Kidney (tissue), 14 donors: ENCODE measurements around the gene KCTD14. TPM values are rescaled to one million over a fixed set of nuclear protein-coding genes. Genes with fewer than 3 reads are reported as not detected.

ENCODE experiments used
- DNase-seq, 5 donors: peaks; one replicate each; pipeline ENCODE4 v3.0.0-alpha.2; 2013 to 2020
- FAIRE-seq: peaks from 2 replicates; lab custom pipeline; 2012; peaks lifted over from hg19 to GRCh38; lab: Jason Lieb, UNC
- H3K27ac ChIP-seq, 2 donors: one replicate each; pipeline ENCODE4 v1.7.0; 2013; ENCODE audit warnings: low read depth in 2 of 2, low read length in 2 of 2, inconsistent platforms in 1 of 2
- H3K27me3 ChIP-seq: one replicate; pipeline ENCODE4 v1.7.1; 2013; ENCODE audit warnings: low read length, inconsistent platforms; ENCODE audit not compliant: control insufficient read depth, insufficient read depth
- H3K36me3 ChIP-seq, 3 donors: one replicate each; pipeline versions ENCODE4 v1.7.0 to v1.7.1; 2013; ENCODE audit warnings: low read length in 3 of 3, control low read depth in 1 of 3, inconsistent platforms in 1 of 3; ENCODE audit not compliant: insufficient read depth in 3 of 3, control insufficient read depth in 2 of 3
- H3K4me1 ChIP-seq, 3 donors: one replicate each; pipeline versions ENCODE4 v1.7.0 to v1.7.1; 2013; ENCODE audit warnings: low read length in 3 of 3, inconsistent platforms in 1 of 3, low read depth in 1 of 3; ENCODE audit not compliant: control insufficient read depth in 2 of 3, insufficient read depth in 2 of 3
- H3K4me3 ChIP-seq, 3 donors: one replicate each; pipeline versions ENCODE4 v1.7.0 to v1.8.1; 2013; ENCODE audit warnings: low read length in 3 of 3, control low read depth in 1 of 3, inconsistent platforms in 1 of 3
- H3K9ac ChIP-seq, 3 donors: one replicate each; pipeline versions ENCODE4 v1.7.0 to v1.7.1; 2013; ENCODE audit warnings: low read length in 3 of 3, control low read depth in 1 of 3, inconsistent platforms in 1 of 3
- H3K9me3 ChIP-seq, 3 donors: one replicate each; pipeline versions ENCODE4 v1.7.0 to v1.7.1; 2013; ENCODE audit warnings: low read length in 3 of 3, control low read depth in 1 of 3, inconsistent platforms in 1 of 3; ENCODE audit not compliant: control insufficient read depth in 2 of 3, insufficient read depth in 1 of 3
- intact Hi-C: fragments of 100-400 bp; cut with DNase I; formaldehyde crosslinking; loops from one replicate; pipeline ENCODE4 v1.11.1; 2022
- polyA plus RNA-seq: library from polyadenylated mRNA; stranded (reverse); fragments of 350-450 nt; fragmentation: Illumina TruSeq; extraction: RNeasy Lipid Tissue Mini Kit (QIAGEN cat#74804); gene quantifications from one replicate; pipeline ENCODE4 v1.2.3, GENCODE V29; 2014; ENCODE audit warnings: low read depth, low replicate concordance; ENCODE audit not compliant: insufficient read depth
- total RNA-seq: library from RNA; stranded (reverse); fragmentation: NEBNext Ultra II Directional; extraction: Animal tissue kit (Norgen Biotek cat#: 25700); gene quantifications from one replicate; pipeline ENCODE4 v1.2.1, GENCODE V29; 2021
- TF ChIP-seq, protein P1 (sequence below): IDR thresholded peaks from 3 replicates; pipeline ENCODE4 v1.5.1; 2012; ENCODE audit warnings: mild to moderate bottlenecking, moderate library complexity, borderline replicate concordance; ENCODE audit not compliant: insufficient read depth; ENCODE audit errors: extremely low read depth
- donor health status: control.
- donor health status: control.
- donor health status: control.
- donor health status: control.
- donor health status: control.
- donor health status: DM: yes; HTN: yes; CAD: no.
- donor health status: Normal renal cell carcinoma (clear cell type).

The KCTD14 gene
- total and polyA plus RNA-seq, 2 donors from 2014 or later = 13.7 to 14.8 TPM

DNA sequence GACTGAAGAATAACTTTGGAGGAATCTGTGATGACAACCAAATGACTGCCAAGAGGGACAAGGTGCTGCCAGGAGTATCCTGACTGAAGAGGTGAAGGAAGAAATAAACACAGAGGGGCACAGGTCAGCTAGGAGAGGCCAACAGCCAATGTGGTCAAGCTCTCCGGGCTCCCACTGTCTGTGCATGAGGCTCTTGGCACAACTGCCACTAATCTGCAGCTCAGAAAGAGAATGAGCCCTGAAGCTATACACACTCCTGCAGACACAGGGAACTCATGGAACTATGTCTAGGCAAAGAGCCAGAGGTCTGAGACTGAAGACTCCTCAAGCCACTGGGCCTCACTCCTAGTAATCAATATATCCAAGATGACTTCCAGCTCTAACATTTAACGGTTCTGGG is 47.5 kb upstream of the KCTD14 start:
- TF ChIP-seq, protein P1, sequence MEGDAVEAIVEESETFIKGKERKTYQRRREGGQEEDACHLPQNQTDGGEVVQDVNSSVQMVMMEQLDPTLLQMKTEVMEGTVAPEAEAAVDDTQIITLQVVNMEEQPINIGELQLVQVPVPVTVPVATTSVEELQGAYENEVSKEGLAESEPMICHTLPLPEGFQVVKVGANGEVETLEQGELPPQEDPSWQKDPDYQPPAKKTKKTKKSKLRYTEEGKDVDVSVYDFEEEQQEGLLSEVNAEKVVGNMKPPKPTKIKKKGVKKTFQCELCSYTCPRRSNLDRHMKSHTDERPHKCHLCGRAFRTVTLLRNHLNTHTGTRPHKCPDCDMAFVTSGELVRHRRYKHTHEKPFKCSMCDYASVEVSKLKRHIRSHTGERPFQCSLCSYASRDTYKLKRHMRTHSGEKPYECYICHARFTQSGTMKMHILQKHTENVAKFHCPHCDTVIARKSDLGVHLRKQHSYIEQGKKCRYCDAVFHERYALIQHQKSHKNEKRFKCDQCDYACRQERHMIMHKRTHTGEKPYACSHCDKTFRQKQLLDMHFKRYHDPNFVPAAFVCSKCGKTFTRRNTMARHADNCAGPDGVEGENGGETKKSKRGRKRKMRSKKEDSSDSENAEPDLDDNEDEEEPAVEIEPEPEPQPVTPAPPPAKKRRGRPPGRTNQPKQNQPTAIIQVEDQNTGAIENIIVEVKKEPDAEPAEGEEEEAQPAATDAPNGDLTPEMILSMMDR = no peak
- Histone ChIP-seq H3K27ac (no peak overlapping the region), H3K4me1 (peaks cover 0 to 3% (median 0%) of the 10 kb centered on the region in 3 donors), H3K4me3 (no peak overlapping the region), H3K27me3 (no peaks in the 10 kb centered on the region), H3K9me3 (no peaks in the 10 kb centered on the region), H3K36me3 (peaks cover 2 to 21% (median 16%) of the 10 kb centered on the region in 3 donors), H3K9ac (no peak overlapping the region)
- FAIRE-seq = no peak
- DNase-seq = no peak
- intact Hi-C loops = no loop called here

DNA sequence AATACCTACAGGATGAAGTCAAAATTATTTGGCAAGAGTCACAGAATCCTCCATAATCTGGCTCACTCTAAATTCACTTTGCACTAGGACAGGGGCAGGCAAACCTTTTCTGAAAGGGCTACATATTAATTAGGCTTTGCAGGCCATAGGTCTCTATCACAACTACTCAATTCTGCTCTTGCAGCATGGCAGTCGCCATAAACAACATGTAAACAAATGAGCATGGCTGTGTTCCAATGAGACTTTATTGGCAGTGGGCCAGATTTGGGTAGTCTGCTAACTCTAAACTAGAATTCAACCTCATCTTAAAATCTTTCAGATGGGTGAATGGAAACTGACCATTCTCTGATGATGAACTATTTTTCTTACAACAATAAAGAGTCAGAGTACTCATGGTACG is 46.4 kb upstream of the KCTD14 start:
- H3K27me3 ChIP-seq = no peaks in the 10 kb centered on the region
- no peak overlapping the region for H3K9ac ChIP-seq
- intact Hi-C loops = no loop called here
- peak in 1 of 5 donors; percentile 43 for DNase-seq
- TF ChIP-seq, protein P1 = no peak
- peaks cover 2 to 21% (median 16%) of the 10 kb centered on the region in 3 donors for H3K36me3 ChIP-seq
- no peaks in the 10 kb centered on the region for H3K4me1 ChIP-seq
- H3K9me3 ChIP-seq = no peaks in the 10 kb centered on the region
- no peak overlapping the region for H3K27ac ChIP-seq
- no peak overlapping the region for H3K4me3 ChIP-seq
- no peak for FAIRE-seq

DNA sequence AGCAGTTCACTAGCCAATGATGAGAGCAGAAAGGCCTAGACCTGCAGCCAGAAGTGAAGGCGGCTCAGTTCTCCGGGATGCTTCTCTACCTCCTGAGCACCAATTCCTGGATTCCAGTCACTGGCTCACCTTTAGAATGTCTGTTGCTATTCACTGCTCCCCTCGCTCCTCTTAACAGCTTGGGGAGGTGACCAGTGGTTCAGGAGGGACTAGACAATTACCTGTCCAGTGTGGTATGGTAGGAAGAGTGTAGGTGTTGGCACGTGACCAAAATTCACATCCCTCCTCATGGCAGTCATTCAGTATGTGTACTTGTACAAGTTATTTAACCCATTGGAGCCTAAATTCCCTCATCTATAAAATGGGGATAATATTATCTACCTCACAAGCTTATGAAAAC is 44.6 kb upstream of the KCTD14 start:
- H3K27me3 ChIP-seq = no peaks in the 10 kb centered on the region
- no peak overlapping the region for H3K27ac ChIP-seq
- peaks cover 2 to 18% (median 16%) of the 10 kb centered on the region in 3 donors for H3K36me3 ChIP-seq
- TF ChIP-seq, protein P1 = no peak
- H3K4me3 ChIP-seq = no peak overlapping the region
- no peaks in the 10 kb centered on the region for H3K9me3 ChIP-seq
- intact Hi-C loops = no loop called here
- FAIRE-seq = no peak
- peaks cover 0 to 2% (median 0%) of the 10 kb centered on the region in 3 donors for H3K4me1 ChIP-seq
- DNase-seq = no peak
- no peak overlapping the region for H3K9ac ChIP-seq

DNA sequence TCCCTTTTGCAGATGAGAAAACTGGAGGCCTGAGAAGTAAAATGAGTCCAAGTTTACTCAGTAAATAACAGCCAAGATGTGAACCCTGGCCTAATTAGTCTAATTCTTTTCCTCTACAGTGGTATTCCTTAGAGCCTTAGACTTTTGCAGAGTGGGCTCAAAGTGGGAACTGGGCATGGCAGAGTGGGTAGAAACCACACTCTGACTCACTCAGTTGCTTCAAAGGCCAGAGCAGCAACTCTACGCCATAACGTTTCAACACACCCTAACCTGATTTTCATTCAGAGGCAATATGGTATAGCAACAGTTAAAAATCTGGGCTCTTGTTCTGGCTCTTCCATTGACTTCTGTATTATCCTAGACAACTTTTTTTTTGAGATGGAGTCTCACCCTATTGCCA is 43.4 kb upstream of the KCTD14 start:
- DNase-seq (no peak), FAIRE-seq (no peak)
- intact Hi-C loops = no loop called here
- H3K36me3 ChIP-seq = peaks cover 2 to 13% (median 12%) of the 10 kb centered on the region in 3 donors
- H3K4me1 ChIP-seq = peaks cover 0 to 4% (median 2%) of the 10 kb centered on the region in 3 donors
- H3K9me3 ChIP-seq = no peaks in the 10 kb centered on the region
- no peak overlapping the region for H3K9ac ChIP-seq
- TF ChIP-seq, protein P1 = no peak
- H3K27ac ChIP-seq = no peak overlapping the region
- no peak overlapping the region for H3K4me3 ChIP-seq
- no peaks in the 10 kb centered on the region for H3K27me3 ChIP-seq
